Suprapubic skin (tissue), 4 donors: ENCODE measurements around the gene PYROXD2. TPM values are rescaled to one million over a fixed set of nuclear protein-coding genes. Genes with fewer than 3 reads are reported as not detected.

Experiments used
- DNase-seq, 2 donors: peaks; one replicate each; pipeline ENCODE4 v3.0.0-alpha.2; 2019; ENCODE audit warnings: low spot score in 2 of 2
- H3K27ac ChIP-seq: fragments of 200-600 bp; sonication (generic); one replicate; pipeline ENCODE4 v1.5.1; 2019
- H3K27me3 ChIP-seq: fragments of 200-600 bp; sonication (generic); one replicate; pipeline ENCODE4 v1.5.1; 2019
- H3K36me3 ChIP-seq: fragments of 200-600 bp; sonication (generic); one replicate; pipeline ENCODE4 v1.5.1; 2019
- H3K4me1 ChIP-seq: fragments of 200-600 bp; sonication (generic); one replicate; pipeline ENCODE4 v1.5.1; 2019
- H3K4me3 ChIP-seq: fragments of 200-600 bp; sonication (generic); one replicate; pipeline ENCODE4 v1.5.1; 2019; ENCODE audit warnings: mild to moderate bottlenecking
- H3K9me3 ChIP-seq: fragments of 200-600 bp; sonication (generic); one replicate; pipeline ENCODE4 v1.5.1; 2019
- EP300 ChIP-seq: sonication (generic); formaldehyde crosslinking; IDR thresholded peaks from one replicate; pipeline ENCODE4 v1.6.1; 2017; ENCODE audit warnings: antibody characterized with exemption
- POLR2A ChIP-seq, 2 donors: fragments of 450-650 bp; IDR thresholded peaks; one replicate each; pipeline ENCODE4 v1.6.1; 2017; ENCODE audit warnings: antibody characterized with exemption in 2 of 2, mild to moderate bottlenecking in 2 of 2, moderate library complexity in 2 of 2
- POLR2AphosphoS5 ChIP-seq, 3 donors: sonication (generic); formaldehyde crosslinking; IDR thresholded peaks; one replicate each; pipeline ENCODE4 v1.6.1; 2017; ENCODE audit warnings: antibody characterized with exemption in 3 of 3
- WGBS: methylation state at CpG from one replicate; pipeline ENCODE4 v1.1.5; 2018; 5-methylcytosine and 5-hydroxymethylcytosine counted together
- total RNA-seq, 4 donors: library from RNA; depleted of rRNA; stranded (reverse); fragments of >200 nt; gene quantifications; one replicate each; pipeline ENCODE4 v1.1.0, GENCODE V29; 2016
- TF ChIP-seq, protein P1 (sequence below), 2 donors: fragments of 200-600 bp in 1 of 2; fragments of 450-650 bp in 1 of 2; sonication (generic) in 1 of 2; IDR thresholded peaks; one replicate each; pipeline ENCODE4 v1.5.1; 2016 to 2019; ENCODE audit warnings: antibody characterized with exemption in 2 of 2, mild to moderate bottlenecking in 1 of 2, moderate library complexity in 1 of 2

The PYROXD2 gene
- total RNA-seq, 4 donors from 2014 or later: 4.3 to 20.3 (median 5.2) TPM

DNA sequence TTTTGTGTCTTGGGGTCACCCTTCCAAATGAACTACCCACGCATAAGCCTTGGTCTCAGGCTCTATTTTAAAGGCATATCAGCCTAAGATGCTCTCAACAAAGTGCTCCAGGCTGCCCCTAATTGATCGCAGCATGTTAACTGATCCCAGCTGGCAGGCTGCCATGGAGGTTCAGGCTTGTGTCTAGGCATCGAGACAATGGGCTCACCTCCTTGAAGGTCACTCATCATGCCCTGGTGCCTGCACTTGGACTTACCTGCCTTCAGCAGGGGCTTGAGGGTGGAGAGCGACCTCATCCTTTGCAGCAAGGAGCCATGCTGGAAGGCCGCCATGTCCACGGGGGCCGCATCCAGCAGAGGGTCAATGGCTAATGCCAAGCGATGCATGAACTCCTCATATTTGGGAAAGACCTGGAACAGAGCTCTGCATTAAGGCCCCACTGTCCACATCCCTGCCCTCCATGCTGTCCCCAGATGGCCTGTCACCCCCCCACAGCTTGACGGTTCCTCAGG, 17.8 kb downstream of the PYROXD2 start:
- DNase-seq: no peak
- H3K9me3 ChIP-seq: no peaks in the 10 kb centered on the region
- no peak overlapping the region for H3K27ac ChIP-seq
- H3K4me3 ChIP-seq: no peak overlapping the region
- no peaks in the 10 kb centered on the region for H3K27me3 ChIP-seq
- 86% methylated on average over 9 of the region's 9 CpGs for WGBS
- H3K36me3 ChIP-seq: peaks cover 10% of the 10 kb centered on the region
- peaks cover 17% of the 10 kb centered on the region for H3K4me1 ChIP-seq
- TF ChIP-seq POLR2AphosphoS5 (IDR thresholded peaks at IDR 0.05) (no peak), POLR2A (IDR thresholded peaks at IDR 0.05) (no peak), EP300 (no peak)
- TF ChIP-seq, protein P1, sequence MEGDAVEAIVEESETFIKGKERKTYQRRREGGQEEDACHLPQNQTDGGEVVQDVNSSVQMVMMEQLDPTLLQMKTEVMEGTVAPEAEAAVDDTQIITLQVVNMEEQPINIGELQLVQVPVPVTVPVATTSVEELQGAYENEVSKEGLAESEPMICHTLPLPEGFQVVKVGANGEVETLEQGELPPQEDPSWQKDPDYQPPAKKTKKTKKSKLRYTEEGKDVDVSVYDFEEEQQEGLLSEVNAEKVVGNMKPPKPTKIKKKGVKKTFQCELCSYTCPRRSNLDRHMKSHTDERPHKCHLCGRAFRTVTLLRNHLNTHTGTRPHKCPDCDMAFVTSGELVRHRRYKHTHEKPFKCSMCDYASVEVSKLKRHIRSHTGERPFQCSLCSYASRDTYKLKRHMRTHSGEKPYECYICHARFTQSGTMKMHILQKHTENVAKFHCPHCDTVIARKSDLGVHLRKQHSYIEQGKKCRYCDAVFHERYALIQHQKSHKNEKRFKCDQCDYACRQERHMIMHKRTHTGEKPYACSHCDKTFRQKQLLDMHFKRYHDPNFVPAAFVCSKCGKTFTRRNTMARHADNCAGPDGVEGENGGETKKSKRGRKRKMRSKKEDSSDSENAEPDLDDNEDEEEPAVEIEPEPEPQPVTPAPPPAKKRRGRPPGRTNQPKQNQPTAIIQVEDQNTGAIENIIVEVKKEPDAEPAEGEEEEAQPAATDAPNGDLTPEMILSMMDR (IDR thresholded peaks at IDR 0.05): no peak

- H3K4me3 ChIP-seq: no peak overlapping the region
- H3K4me1 ChIP-seq: peaks cover 25% of the 10 kb centered on the region
- 88% methylated on average over 6 of the region's 6 CpGs for WGBS
- no peak overlapping the region for H3K27ac ChIP-seq
- no peak for DNase-seq
- TF ChIP-seq POLR2A (IDR thresholded peaks at IDR 0.05) (no peak), POLR2AphosphoS5 (IDR thresholded peaks at IDR 0.05) (no peak), EP300 (no peak)
- TF ChIP-seq, protein P1 (IDR thresholded peaks at IDR 0.05): no peak
- H3K9me3 ChIP-seq: no peaks in the 10 kb centered on the region
- H3K36me3 ChIP-seq: peaks cover 10% of the 10 kb centered on the region
- no peaks in the 10 kb centered on the region for H3K27me3 ChIP-seq
Observed at GRCh38 chr10:98396096-98397063, 18.6 kb downstream of the PYROXD2 start.

- Histone ChIP-seq H3K9me3 (no peaks in the 10 kb centered on the region), H3K4me1 (peaks cover 30% of the 10 kb centered on the region), H3K4me3 (no peak overlapping the region), H3K27me3 (no peaks in the 10 kb centered on the region), H3K27ac (no peak overlapping the region), H3K36me3 (peaks cover 10% of the 10 kb centered on the region)
- no peak for DNase-seq
- 67% methylated on average over 7 of the region's 8 CpGs for WGBS
- TF ChIP-seq EP300 (no peak), POLR2AphosphoS5 (IDR thresholded peaks at IDR 0.05) (no peak), POLR2A (IDR thresholded peaks at IDR 0.05) (no peak)
- TF ChIP-seq, protein P1 (IDR thresholded peaks at IDR 0.05): no peak
Observed at GRCh38 chr10:98394851-98395440, 20.0 kb downstream of the PYROXD2 start.

- no peak for TF ChIP-seq POLR2A (IDR thresholded peaks at IDR 0.05)
- H3K9me3 ChIP-seq: no peaks in the 10 kb centered on the region
- no peak for DNase-seq
- H3K4me3 ChIP-seq: no peak overlapping the region
- H3K4me1 ChIP-seq: peaks cover 30% of the 10 kb centered on the region
- peaks cover 9% of the 10 kb centered on the region for H3K36me3 ChIP-seq
- no peaks in the 10 kb centered on the region for H3K27me3 ChIP-seq
- WGBS: 29% methylated on average over 8 of the region's 8 CpGs
- no peak overlapping the region for H3K27ac ChIP-seq
Observed at GRCh38 chr10:98391578-98391991, 23.4 kb downstream of the PYROXD2 start.

DNA sequence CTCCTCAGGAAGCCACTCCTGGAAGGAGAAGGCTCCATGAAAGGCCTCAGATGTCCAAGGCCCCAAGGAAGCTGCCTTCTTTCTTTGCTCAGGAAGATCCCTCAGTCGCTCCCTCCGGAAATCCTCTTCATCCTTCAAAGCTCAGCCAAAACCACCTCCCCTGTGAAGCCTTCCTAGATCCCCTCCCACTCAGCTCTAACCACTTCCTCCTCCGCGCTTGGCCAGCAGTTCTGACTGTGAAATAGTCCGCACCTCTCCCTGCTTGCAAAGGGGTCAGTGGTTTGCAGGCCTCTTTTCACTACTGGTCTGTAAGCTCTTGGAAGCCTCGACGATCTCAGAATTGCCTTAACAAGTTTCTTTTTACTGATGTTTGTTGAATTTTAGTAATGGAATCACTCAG, 23.9 kb downstream of the PYROXD2 start:
- TF ChIP-seq, protein P1 (IDR thresholded peaks at IDR 0.05): no peak
- no peak for TF ChIP-seq POLR2AphosphoS5 (IDR thresholded peaks at IDR 0.05)
- TF ChIP-seq POLR2A (IDR thresholded peaks at IDR 0.05): no peak
- TF ChIP-seq EP300: no peak
- H3K36me3 ChIP-seq: peaks cover 11% of the 10 kb centered on the region
- no peak overlapping the region for H3K27ac ChIP-seq
- 80% methylated on average over 7 of the region's 7 CpGs for WGBS
- H3K4me3 ChIP-seq: no peak overlapping the region
- H3K9me3 ChIP-seq: no peaks in the 10 kb centered on the region
- H3K27me3 ChIP-seq: no peaks in the 10 kb centered on the region
- DNase-seq: no peak
- H3K4me1 ChIP-seq: peaks cover 30% of the 10 kb centered on the region
